ENCODE measurements around the gene CEP295NL. TPM values are rescaled to one million over a fixed set of nuclear protein-coding genes. Genes with fewer than 3 reads are reported as not detected.

CEP295NL gene
- total RNA-seq, 1 experiment from 2014 or later: 3.6 TPM

DNA sequence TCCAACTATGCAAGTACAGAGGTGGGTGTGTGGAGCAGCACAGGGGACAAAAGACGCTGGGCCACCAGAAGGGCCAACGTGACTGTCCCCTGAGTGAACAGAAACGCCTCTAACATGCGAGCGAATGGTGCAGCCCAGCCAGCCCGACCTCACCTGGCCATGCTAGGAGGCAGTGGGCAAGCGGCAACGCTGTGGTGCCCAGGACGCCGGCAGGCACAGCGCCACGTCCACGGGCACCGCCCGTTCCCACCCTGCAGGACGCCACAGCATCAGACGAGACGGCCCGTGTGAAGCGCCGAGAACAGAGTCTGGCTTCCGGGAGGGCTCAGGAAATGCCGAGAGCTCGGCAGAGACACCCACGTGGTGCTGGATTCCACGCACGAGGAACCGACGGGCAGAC, 2.2 kb downstream of the CEP295NL start:
- Histone ChIP-seq H3F3A (ENCODE audit: insufficient read depth, low read depth) (no peaks in the 10 kb centered on the region; the same call in 1 of the 2 replicates), H3K4me2 (no peak overlapping the region), H3K27me3 (ENCODE audit: insufficient read depth, low read depth) (no peaks in the 10 kb centered on the region), H3K4me1 (replicated peaks; ENCODE audit: insufficient read depth) (peaks cover 14% of the 10 kb centered on the region), H4K20me1 (ENCODE audit: insufficient read depth) (no peaks in the 10 kb centered on the region), H3K9me3 (ENCODE audit: insufficient read depth, low read depth) (no peaks in the 10 kb centered on the region), H3K36me3 (ENCODE audit: low read depth) (no peaks in the 10 kb centered on the region), H3K79me2 (ENCODE audit: low read depth) (no peaks in the 10 kb centered on the region), H3K4me3 (no peak overlapping the region), H3K9me2 (ENCODE audit: insufficient read depth) (no peaks in the 10 kb centered on the region), H2AFZ (no peak overlapping the region), H3K27ac (no peak overlapping the region)
- no peak for DNase-seq
- TF ChIP-seq CTCF (conservative IDR thresholded peaks at IDR 0.05) (no peak), EZH2 (IDR thresholded peaks at IDR 0.05; ENCODE audit: low read depth) (no peak)
- POLR2A ChIA-PET (ENCODE audit: unreplicated experiment): interaction anchor here (0.6 kb wide), 1 partner anchor 73 kb away, joined by 5 read pairs; no protein-coding TSS in a partner anchor
- no TSS peak for BruUV-seq (replicated peaks)
- CTCF ChIA-PET: interaction anchor here (0.7 kb wide), 1 partner anchor 358 kb away, joined by 4 read pairs; no protein-coding TSS in a partner anchor
- intact Hi-C loops (cut with micrococcal nuclease; ENCODE audit: unreplicated experiment): no loop called here

DNA sequence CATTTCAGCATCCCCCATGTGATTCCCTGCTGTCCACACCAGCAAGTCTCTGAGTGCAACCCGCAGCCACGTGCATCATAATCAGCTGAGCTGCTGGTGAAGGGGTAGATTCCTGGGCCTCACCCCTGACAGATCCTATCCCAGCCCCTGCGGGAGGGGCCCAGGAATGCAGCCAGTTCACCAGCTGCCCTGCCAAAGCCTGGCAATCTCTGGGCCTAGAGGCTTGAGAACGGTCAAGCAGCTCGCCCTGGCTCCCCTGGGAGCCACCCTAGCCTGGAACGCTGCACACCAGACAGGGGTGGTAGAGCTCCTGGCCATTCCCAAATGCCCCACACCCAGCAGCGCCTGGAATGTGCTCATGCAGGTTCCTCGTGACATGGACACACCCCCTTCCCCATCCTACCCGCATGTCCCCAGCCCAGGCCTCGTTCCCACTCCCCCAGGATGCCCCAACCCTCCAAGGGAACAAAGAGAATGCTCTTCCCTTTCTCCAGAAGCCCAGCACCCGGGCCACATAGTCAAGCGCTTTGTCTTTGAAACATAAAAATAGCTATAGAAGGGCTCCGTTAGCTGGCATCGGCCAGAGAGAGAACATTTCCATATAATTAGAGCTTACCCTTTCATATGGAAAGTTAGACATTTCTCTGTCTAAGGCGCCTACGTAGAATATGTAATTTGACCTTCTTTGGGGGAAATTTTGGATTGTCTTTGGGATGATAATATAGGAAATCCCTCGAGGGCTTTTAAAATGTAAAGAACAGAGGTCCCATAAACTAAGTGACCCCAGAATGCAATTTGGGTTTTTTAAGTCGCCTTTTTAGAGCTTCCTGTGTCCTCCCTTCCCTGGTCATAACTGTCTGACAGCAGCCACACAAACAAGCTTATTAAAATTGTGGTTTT, 3.4 kb downstream of the CEP295NL start:
- Histone ChIP-seq H3K9me2 (ENCODE audit: insufficient read depth) (no peaks in the 10 kb centered on the region), H4K20me1 (ENCODE audit: insufficient read depth) (no peaks in the 10 kb centered on the region), H3K4me2 (no peak overlapping the region), H3K36me3 (ENCODE audit: low read depth) (no peaks in the 10 kb centered on the region), H3K27me3 (ENCODE audit: insufficient read depth, low read depth) (no peaks in the 10 kb centered on the region), H3K4me3 (no peak overlapping the region), H3K4me1 (replicated peaks; ENCODE audit: insufficient read depth) (peaks cover 14% of the 10 kb centered on the region), H2AFZ (no peak overlapping the region), H3K79me2 (ENCODE audit: low read depth) (no peaks in the 10 kb centered on the region), H3F3A (ENCODE audit: insufficient read depth, low read depth) (no peaks in the 10 kb centered on the region; the same call in 1 of the 2 replicates), H3K9me3 (ENCODE audit: insufficient read depth, low read depth) (no peaks in the 10 kb centered on the region), H3K27ac (no peak overlapping the region; the same call in 1 of the 2 replicates)
- POLR2A ChIA-PET (ENCODE audit: unreplicated experiment): interaction anchor here (0.6 to 0.8 kb wide), 4 partner anchors 16 to 143 kb away, joined by 3 to 4 read pairs (median 3); no protein-coding TSS in a partner anchor
- CTCF ChIA-PET: interaction anchor here (1.0 to 1.1 kb wide), 2 partner anchors 13 to 34 kb away, joined by 3 to 4 read pairs; no protein-coding TSS in a partner anchor
- intact Hi-C loops (cut with micrococcal nuclease; ENCODE audit: unreplicated experiment): loop anchor here (1.0 kb wide), 3 partner anchors 24 to 37 kb away; no protein-coding TSS in a partner anchor
- TF ChIP-seq EZH2 (IDR thresholded peaks at IDR 0.05; ENCODE audit: low read depth): no peak
- no peak for TF ChIP-seq CTCF (conservative IDR thresholded peaks at IDR 0.05)
- peak; percentile 63 to 90 for DNase-seq
- BruUV-seq (replicated peaks): no TSS peak

GRCh38 chr17:78898947-78899346, 4.1 kb downstream of the CEP295NL start:
- POLR2A ChIA-PET (ENCODE audit: unreplicated experiment): interaction anchor here (0.6 to 0.8 kb wide), 2 partner anchors 15 to 144 kb away, joined by 3 to 4 read pairs; no protein-coding TSS in a partner anchor
- no peaks in the 10 kb centered on the region for H3K79me2 ChIP-seq (ENCODE audit: low read depth)

More at GRCh38 chr17:78898947-78899346, 4.1 kb downstream of the CEP295NL start:
- peaks cover 14% of the 10 kb centered on the region for H3K4me1 ChIP-seq (replicated peaks; ENCODE audit: insufficient read depth)
- H2AFZ ChIP-seq: no peak overlapping the region
- H3K27ac ChIP-seq: no peak overlapping the region
- H3K36me3 ChIP-seq (ENCODE audit: low read depth): no peaks in the 10 kb centered on the region
- H3F3A ChIP-seq (ENCODE audit: insufficient read depth, low read depth): no peaks in the 10 kb centered on the region; the same call in 1 of the 2 replicates
- no TSS peak for BruUV-seq (replicated peaks)
- TF ChIP-seq EZH2 (IDR thresholded peaks at IDR 0.05; ENCODE audit: low read depth): no peak
- no peak for TF ChIP-seq CTCF (conservative IDR thresholded peaks at IDR 0.05)
- H4K20me1 ChIP-seq (ENCODE audit: insufficient read depth): no peaks in the 10 kb centered on the region
- no peaks in the 10 kb centered on the region for H3K9me2 ChIP-seq (ENCODE audit: insufficient read depth)
- no peaks in the 10 kb centered on the region for H3K27me3 ChIP-seq (ENCODE audit: insufficient read depth, low read depth)
- intact Hi-C loops (cut with micrococcal nuclease; ENCODE audit: unreplicated experiment): loop anchor here (1.0 kb wide), 3 partner anchors 24 to 37 kb away; no protein-coding TSS in a partner anchor
- H3K9me3 ChIP-seq (ENCODE audit: insufficient read depth, low read depth): no peaks in the 10 kb centered on the region
- CTCF ChIA-PET: interaction anchor here (1.0 to 1.1 kb wide), 2 partner anchors 13 to 33 kb away, joined by 3 to 4 read pairs; no protein-coding TSS in a partner anchor
- no peak for DNase-seq
- H3K4me2 ChIP-seq: no peak overlapping the region
- H3K4me3 ChIP-seq: no peak overlapping the region

Data from PC-9 (cell line).